Vagina (tissue), 2 donors: Measurements from ENCODE around the gene DOP1A.

Experiments used
- CTCF ChIP-seq, 3 experiments: fragments of 450-650 bp in 2 of 3; fragments of 200-600 bp in 1 of 3; sonication (generic) in 1 of 3; IDR thresholded peaks; one replicate each; pipeline ENCODE4 v1.5.1; 2017 to 2019; ENCODE audit warnings: antibody characterized with exemption in 3 of 3, mild to moderate bottlenecking in 2 of 3, moderate library complexity in 2 of 3
- POLR2A ChIP-seq, 2 donors: fragments of 450-650 bp; IDR thresholded peaks; one replicate each; pipeline ENCODE4 v1.6.1; 2017; ENCODE audit warnings: antibody characterized with exemption in 2 of 2, mild to moderate bottlenecking in 2 of 2, moderate library complexity in 2 of 2
- POLR2AphosphoS5 ChIP-seq, 2 donors: sonication (generic); formaldehyde crosslinking; IDR thresholded peaks; one replicate each; pipeline ENCODE4 v1.9.0; 2017; ENCODE audit warnings: antibody characterized with exemption in 2 of 2, mild to moderate bottlenecking in 2 of 2, low read depth in 1 of 2; ENCODE audit not compliant: insufficient read depth in 1 of 2

- no peak for TF ChIP-seq CTCF (IDR thresholded peaks at IDR 0.05)
- no peak for TF ChIP-seq POLR2A (IDR thresholded peaks at IDR 0.05)
- TF ChIP-seq POLR2AphosphoS5 (IDR thresholded peaks at IDR 0.05; ENCODE audit: insufficient read depth in 1 of 2, low read depth in 1 of 2) = no peak
Measured at GRCh38 chr6:83098589-83098988, 31.1 kb downstream of the DOP1A start.
